ENCODE data around the gene HMGB3.
"Not testable (repeated sequence)": the region's sequence is repeated elsewhere in the genome, so short reads cannot be mapped to it uniquely, and the experiment has no call there.

Gene HMGB3

DNA sequence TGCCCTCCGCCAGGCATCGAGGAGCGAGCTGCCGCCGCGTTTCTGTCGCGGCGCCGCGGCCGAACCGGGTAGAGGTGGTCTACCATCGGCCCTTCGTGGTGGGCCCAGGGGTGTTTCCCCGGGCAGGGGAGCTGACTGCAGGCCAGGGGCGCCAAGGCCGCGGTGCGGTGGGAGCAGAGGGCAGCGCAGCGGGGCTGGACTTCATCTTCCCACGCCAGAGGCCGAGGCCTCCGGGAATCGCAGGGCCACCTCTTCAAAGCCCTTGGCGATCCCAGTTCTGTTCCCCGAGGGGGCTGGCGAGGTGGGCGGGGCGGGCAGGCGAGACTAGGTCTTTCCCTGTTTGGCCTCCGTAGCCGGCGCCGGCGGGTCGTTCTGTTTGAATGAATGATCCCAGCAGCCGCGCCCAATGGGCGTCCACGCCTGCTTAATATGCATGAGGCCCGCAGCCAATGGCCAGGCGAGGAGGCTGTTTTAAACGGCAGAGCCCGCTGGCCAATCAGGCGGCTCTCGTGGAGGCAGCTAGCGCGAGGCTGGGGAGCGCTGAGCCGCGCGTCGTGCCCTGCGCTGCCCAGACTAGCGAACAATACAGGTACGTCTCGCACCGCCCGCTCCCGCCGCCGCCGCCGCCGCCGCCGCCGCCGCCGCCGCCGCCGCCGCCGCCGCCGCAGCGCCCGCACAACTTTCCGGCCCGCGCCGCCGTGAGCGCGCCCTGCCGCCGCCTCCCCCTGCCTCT lies at the start of gene HMGB3:
HMGB3 (plus strand) TSS at position 548 of the 733 bp plus-strand sequence. CDS start 2,265 bp downstream, outside the sequence.
- peak; percentile 88 for DNase-seq

- DNase-seq = no peak
Measured at GRCh38 chrX:150933945-150934350, 49.2 kb upstream of the HMGB3 start.

DNA sequence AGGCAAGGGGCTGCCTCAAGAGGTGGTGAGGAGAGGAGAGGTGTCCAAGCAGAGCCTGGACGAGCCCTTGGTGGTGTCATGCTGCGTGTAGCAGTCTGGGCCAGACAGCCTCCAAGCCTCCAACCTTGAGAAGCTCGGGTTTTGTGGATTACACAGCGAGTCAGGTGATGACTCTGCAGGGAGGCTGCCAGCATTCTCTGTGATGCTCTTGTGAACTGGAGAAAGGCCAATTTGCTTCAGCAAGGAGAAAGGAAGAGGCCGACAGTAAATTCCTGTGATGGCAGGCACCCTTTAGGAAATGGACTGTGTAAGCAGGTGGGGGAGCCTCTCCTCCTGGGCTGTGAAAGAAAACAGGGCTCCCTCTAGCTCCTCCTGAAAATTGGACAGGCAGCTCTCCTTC lies 48.7 kb upstream of the HMGB3 start:
- DNase-seq = no peak

GRCh38 chrX:150935467-150935866 lies 47.7 kb upstream of the HMGB3 start:
- no peak for DNase-seq

DNA sequence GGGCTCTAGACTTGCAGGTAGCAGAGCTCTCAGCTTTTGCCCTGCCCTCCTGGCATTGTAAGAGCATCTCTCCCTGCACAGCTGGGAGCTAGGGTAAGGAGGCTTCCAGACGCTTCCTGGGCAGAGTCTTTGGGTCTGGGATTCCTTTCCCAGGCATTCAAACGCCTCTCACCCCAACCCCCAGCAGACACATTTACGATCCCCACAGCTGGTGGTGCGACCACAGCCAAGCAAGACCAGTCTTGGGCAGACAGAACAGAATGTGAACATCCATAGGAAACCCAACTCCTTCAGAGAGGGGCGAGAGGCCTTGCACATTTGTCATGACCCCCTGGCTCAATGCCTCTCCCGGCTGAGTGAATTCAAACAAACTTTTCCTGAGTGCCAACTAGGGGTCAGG lies 46.6 kb upstream of the HMGB3 start:
- DNase-seq = no peak

GRCh38 chrX:150940844-150941495 lies 42.2 kb upstream of the HMGB3 start:
- DNase-seq = no peak

- DNase-seq = no peak
Measured at GRCh38 chrX:150941580-150941979, 41.6 kb upstream of the HMGB3 start.

- DNase-seq = no peak
Measured at GRCh38 chrX:150942942-150943594, 40.1 kb upstream of the HMGB3 start.

- no peak for DNase-seq
Measured at GRCh38 chrX:150944233-150944632, 38.9 kb upstream of the HMGB3 start.

DNA sequence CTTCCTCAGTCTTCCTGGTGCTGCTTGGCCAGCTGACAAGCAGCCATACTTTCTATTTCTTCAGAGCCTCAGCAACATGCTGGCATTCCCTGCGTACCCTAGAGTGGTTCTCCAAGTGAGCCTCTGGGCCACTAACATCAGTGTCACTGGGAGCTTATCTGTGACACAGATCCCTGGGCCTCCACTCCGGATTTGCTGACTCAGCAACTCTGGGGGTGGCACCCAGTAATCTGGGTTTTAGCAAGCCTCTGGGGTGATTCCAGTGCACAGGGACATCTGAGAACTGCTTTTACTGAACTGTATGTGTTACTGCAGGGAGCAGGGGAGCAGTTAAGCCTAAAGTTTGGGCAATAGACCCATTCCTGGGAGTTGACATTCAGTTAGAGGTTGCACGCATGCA lies 28.2 kb upstream of the HMGB3 start:
- no peak for DNase-seq

- DNase-seq = no peak
Measured at GRCh38 chrX:150955590-150955989, 27.5 kb upstream of the HMGB3 start.

GRCh38 chrX:150958177-150958576 lies 25.0 kb upstream of the HMGB3 start:
- no peak for DNase-seq

GRCh38 chrX:150959557-150959956 lies 23.6 kb upstream of the HMGB3 start:
- no peak for DNase-seq

- DNase-seq = no peak
Measured at GRCh38 chrX:150961631-150962030, 21.5 kb upstream of the HMGB3 start.

DNA sequence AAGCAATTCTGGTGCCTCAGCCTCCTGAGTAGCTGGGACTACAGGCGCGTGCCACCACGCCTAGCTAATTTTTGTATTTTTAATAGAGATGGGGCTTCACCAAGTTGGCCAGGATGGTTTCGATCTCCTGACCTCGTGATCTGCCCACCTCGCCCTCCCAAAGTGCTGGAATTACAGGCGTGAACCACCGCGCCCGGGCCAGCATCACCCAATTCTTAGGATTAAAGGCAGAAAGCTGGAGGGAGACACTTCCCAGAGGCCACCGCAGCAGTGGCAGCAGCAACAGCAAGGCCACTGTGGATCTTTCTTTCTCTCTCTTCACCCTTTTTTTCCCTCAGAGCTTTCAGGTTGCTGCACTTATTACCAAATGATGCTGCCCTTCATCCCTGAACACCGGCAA lies 18.7 kb upstream of the HMGB3 start:
- not testable (repeated sequence) for DNase-seq

- DNase-seq = no peak
Measured at GRCh38 chrX:150966235-150966634, 16.9 kb upstream of the HMGB3 start.

DNA sequence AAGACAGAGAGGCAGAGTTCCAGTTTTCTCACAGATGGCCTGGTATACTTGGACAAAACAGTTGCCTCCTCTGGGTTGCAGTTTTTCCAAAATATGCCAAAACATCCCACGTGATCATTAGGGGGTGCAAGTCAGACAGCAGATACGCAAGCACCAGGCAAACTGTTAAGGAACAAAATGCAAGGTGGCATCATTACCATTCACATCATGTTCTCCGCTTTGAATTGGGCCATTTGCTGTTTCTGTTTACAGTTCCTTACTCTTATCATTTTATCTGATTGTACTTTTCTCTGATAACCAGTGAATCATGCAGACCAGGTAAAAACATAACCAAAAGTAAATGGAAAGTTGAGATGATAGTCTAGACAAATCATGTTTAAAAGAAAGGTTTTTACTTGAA lies 16.4 kb upstream of the HMGB3 start:
- no peak for DNase-seq

DNA sequence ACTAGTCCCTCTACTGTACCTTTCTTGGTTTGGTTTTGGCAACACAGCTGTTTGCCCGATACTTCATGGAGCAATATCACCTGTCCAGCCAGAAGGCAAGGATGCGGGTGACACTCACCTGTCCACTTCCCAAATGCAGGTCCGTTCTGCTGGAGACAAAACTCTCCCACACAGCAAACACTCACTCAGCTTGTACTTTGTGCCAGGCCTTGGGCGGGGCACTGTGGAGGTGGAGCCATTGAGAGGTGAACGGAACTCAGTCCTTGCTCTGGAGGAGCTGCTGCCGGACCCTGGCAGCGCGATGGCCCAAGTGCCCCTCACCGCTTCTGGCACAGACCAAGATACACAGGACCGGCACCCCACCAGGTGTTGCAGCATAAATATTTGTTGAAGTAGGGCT lies 15.3 kb upstream of the HMGB3 start:
- DNase-seq = no peak

DNA sequence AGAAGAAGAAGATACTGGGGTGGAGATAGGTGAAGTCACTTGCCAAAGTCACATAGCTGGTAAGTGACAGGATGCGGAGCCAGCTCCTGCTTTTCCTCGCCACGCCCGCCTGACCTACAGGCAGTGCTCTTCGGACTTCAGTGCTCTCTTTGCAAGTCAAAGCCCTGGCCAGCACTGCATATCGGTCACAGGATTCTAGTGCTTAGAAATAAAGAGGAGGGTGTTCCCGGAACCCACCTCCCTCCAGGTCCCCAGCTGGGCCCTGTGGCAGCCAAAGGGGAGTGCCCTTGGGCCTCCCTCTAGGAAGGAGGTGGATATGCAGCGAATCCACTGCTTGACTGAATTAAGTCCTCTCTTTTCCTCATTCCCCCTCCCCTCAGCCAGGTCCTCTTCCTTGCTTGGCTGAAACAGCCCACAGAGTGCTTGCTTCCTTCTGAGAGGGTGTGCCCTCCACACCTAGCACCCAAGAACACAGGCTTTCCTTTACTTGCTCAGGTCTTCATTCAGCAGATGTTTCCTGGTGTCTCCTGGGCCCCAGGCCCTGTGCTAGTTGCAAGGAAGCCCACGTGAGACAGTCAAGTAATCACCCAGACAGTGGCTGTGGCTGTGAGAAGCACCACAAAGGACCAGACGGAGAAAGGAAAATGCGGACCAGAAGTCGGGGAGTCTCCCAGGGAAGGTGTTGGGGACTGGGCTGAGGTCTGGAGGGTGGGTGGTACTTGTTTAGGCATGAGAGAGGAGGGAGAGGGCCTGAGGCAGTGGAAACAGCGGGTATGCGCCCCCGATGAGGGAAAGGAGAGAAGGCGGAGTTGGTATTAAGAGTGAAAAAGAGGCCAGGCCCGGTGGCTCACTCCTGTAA lies 14.0 kb upstream of the HMGB3 start:
- no peak for DNase-seq

DNA sequence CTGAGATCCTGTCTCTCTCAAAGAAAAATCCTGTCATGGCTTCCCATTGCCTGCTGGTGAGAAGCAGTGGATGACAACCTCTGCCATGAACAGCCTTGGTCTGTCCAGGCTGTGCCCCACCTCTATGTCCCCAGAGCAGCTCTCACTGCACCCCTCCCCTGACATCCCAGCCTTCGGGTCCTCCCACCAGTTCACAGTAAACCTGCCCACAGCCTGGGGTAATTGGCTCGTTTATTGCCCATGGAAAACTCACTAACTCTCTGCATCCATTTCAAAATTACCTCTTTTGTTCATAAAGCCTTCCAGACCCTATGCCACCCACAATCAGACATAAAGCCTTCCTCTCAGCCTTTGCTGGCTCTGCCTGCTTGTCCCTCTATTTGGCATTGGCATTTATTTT lies 10.7 kb upstream of the HMGB3 start:
- DNase-seq = no peak

DNA sequence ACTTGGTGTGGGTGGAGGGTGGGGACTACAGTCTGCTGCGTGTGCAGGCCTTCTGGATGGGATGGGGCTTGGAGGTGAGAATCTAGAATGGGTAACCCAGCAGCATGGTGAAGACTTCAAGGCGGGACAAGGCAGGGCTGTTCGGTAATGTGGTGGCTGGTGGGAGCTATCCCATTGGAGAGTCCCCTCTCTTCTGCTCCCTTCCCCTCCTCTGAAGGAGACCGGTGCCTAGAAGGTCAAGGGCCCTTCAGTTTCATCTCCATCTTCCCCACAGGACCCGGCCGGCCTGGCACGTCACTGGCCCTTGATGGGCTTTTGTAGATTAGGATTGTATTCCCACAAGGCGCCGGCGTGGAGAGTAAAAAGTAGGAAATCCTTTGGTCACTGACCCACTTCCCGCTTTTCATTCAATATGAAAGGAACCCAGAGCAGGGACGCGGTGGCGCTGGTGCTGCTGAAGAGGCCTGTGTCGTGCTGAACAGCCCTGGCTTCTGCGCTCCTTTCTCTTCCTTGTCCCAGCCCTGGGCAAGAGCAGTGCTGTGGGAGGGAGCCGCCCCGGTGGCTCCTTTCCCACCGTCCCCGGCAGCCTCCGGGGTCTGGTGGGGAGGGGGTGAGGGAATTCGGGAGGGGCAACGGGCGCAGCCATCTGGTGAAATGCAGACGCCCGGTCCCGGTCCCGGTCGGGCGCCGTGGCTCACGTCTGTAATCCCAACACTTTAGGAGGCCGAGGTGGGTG lies 7.3 kb upstream of the HMGB3 start:
- no peak for DNase-seq

GRCh38 chrX:150977411-150978162 lies 5.5 kb upstream of the HMGB3 start:
- DNase-seq = no peak

All from right forelimb (tissue), 1 donor.